Amygdala (tissue), 56 donors: Measurements from ENCODE around the gene OSTF1.

Experiments
- DNase-seq, 56 donors: peaks; one replicate each; lab custom pipeline; 2025; lab: John Stamatoyannopoulos, UW

OSTF1 gene

GRCh38 chr9:75112789-75113188 is 24.5 kb downstream of the OSTF1 start:
- DNase-seq: no peak

GRCh38 chr9:75116306-75116705 is 28.0 kb downstream of the OSTF1 start:
- DNase-seq: no peak

- DNase-seq: no peak
Measured at GRCh38 chr9:75117564-75117963, 29.2 kb downstream of the OSTF1 start.

DNA sequence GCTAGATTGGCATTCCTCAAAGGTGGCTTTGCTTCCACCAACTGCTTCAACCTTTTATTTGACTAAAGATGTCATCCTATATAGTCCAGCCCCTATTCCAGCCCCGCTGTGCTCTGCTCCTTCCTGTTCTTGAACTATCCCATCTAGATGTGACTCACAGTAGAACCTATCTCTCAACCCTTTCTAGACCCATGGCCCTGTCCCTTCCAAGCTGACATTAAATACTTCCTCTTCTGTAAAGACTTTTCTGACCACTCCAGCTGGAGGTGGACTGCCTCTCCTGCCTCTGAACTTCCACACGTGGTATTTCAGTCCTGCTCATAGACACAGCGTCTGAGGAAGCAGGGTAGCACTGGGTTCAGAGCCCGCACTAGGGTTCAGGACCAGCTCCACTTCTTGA is 32.4 kb downstream of the OSTF1 start:
- DNase-seq: no peak

DNA sequence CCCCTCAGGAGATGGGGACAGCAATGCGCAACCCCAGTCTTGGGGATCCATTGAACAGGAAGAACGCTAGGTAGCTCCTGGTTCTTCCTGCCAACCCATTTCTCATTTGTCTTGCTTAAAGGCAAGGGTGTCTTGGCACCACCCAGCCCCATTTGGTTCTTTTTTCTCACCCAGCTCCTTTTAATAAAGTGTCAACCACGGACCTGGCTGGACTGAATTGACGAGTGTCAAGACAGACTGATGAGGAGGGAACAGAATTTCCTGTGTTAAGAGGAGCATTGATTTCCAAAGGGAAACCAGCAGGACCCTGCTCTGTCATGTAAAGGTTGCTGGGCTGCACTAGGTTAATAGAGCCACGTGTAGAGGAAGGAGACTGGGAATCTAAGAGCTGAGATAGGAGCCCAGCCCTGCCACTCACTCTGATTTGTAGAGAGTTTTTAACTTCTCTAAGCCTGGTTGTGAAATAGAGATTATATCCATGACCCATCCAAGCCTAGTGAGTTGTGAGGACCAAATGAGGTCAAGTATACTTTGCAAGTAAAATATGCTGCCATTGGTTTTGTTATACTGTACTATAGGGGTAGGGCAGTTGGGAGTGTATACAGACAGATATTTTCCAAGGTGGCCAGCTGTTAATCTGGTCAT is 33.7 kb downstream of the OSTF1 start:
- no peak for DNase-seq

DNA sequence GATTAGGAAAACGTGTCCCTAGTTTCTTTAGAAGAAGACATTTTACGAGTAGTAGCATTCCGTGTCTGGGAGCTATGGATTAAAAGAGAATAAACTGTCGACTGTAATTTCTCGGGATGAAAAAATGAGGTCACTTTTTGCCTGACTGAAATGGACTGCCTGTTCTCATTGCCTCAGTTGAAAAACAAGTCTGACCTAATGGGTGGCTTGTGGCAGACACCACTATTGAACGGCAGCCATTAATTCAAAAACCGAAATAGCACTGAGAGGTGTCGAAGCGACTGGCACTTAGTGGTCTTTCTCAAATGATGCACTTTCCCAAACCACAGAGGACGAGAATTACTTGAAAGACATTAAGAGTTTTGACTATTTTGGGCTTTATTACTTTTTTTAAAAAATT is 35.4 kb downstream of the OSTF1 start:
- DNase-seq: peak in 2 of 56 donors; percentile 10 to 27

- no peak for DNase-seq
Measured at GRCh38 chr9:75128535-75128934, 40.2 kb downstream of the OSTF1 start.

GRCh38 chr9:75130172-75130571 is 41.9 kb downstream of the OSTF1 start:
- no peak for DNase-seq

DNA sequence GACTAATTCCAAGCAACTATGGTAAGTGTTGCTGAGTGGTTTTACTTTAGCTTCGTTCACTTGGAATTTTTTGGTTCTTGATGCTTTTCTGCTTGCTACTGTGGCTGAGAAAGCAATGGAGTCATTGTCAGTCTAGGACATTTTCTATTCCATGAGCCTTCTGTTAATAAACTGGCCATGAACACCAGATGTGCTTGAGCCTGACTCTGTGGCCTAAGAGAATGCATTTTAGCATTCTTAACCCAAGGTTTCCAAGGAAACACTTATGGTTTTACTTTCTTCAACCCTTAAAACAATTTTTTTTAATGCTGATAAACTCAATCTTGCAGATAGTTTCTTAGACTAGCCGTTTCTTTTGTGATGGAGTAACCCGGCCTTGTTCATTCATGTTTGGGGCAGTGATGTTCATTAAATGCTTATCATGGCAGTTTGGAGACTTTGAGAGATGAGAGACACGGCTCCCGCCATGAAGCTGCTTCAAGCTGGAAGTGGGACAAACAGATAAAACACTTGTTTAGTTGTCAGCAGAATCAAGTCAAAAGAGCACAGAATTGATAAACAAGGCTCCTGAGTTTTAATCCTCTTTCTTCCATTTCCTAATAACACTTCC is 42.4 kb downstream of the OSTF1 start:
- no peak for DNase-seq

- no peak for DNase-seq
Measured at GRCh38 chr9:75131700-75132099, 43.4 kb downstream of the OSTF1 start.

GRCh38 chr9:75132244-75132643 is 43.9 kb downstream of the OSTF1 start:
- no peak for DNase-seq

DNA sequence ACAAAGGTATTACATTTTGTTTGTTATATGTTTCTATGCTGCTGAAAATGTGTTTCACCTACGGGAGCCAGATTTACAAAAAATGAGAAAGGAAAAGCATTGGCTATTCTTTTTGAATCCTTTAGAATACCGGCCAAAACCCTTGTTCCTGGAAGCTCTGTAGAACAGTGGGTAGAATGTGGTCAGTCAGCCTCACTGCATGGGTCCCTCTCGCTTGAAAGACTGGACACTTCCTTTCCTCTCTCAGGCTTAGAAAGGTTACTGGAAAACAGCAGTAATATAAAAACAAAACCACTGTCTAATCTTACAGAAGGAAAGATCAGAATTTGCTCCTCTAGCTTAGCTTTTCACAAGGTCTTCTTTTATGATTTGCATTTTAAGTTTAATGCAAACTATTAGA is 45.1 kb downstream of the OSTF1 start:
- DNase-seq: no peak

- no peak for DNase-seq
Measured at GRCh38 chr9:75134495-75134894, 46.2 kb downstream of the OSTF1 start.

- no peak for DNase-seq
Measured at GRCh38 chr9:75138260-75139040, 50.1 kb downstream of the OSTF1 start.

DNA sequence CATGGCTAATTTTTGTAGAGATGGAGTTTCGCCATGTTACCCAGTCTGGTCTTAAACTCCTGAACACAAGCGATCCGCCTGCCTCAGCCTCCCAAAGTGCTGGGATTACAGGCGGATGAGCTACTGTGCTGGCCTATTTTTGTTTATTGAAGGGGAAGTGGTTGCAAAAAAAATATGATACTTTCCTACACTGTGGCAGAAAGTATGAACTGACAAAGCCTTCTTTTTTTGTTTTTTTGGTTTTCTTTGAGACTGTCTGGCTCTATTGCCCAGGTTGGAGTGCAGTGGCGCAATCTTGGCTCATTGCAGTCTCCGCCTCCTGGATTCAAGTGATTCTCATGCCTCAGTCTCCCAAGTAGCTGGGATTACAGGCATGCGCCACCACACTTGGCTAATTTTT is 50.9 kb downstream of the OSTF1 start:
- DNase-seq: no peak

DNA sequence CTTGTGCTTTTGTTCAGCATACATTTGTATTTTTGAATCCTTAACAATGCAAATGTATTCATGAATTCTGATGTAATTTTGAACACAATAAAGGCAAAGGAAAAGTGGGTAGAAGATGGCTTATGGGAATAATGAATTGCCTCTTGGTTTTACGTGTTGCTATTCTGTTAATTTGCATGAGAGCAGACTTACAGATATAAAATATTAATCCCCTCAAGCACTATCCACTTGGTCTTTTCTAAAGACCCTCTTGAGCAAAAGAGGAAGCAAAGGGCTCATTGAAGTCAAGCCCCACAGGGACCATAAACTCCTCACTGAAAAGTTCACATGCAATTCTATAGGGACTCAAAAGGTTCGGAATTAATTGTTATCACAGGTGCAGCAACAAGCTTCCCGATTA is 51.9 kb downstream of the OSTF1 start:
- no peak for DNase-seq

GRCh38 chr9:75142202-75142601 is 53.9 kb downstream of the OSTF1 start:
- DNase-seq: no peak

DNA sequence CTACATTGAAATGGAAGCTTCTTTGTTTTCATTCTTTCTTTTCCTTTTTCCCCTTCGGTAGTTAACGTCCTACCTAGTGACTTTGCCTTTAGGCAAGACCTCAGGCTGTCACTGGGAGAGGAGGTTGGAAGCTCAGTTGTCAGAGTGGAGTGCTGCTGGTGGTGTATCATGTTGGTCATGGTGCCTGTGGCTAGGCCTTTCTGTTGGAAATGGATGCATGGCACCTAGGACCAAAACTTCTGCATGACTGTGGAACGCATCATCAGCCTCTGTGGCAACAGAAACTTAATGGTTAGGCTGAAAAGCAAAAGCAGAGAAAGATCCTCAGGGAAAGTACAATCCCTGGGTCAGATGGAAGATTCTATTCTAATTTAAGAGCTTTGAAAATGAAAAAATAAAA is 57.9 kb downstream of the OSTF1 start:
- DNase-seq: no peak

DNA sequence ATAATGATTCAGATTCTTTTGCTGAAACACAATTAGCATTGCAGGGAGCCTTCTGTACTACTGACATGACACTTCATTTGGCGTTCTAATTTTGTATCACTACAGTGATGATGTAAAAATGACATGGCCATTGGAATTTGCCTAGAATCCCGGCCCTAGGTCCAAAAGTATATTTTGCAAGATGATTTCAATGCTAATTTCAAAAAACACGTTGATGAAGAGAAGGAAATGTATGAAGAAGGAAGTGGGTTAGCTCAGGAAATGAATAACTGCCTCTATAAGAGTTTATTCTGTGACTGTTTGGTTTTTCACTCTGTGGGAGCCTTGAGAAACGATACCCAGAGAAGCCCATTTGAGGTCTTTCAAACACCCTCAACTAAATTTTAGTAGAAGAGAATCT is 59.3 kb downstream of the OSTF1 start:
- no peak for DNase-seq

DNA sequence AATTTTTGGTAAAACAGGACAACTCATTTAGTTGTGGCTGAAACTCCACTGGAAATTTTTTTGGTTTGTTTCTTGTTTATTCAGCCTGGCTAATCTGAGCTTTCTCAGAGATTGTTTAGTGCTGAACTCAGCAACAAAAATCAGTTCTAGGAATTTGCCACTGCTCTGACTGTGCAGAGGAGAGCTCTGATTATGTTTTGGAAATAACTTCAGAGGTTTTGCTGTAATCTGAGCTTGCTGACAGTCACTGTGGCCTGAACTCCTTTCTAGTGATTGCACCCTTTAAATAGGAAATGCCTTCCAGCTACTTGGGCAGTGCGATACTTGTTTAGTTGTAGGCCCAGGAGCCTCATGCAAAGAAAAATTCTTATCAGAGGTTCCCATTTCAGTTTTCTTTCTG is 60.2 kb downstream of the OSTF1 start:
- DNase-seq: no peak

DNA sequence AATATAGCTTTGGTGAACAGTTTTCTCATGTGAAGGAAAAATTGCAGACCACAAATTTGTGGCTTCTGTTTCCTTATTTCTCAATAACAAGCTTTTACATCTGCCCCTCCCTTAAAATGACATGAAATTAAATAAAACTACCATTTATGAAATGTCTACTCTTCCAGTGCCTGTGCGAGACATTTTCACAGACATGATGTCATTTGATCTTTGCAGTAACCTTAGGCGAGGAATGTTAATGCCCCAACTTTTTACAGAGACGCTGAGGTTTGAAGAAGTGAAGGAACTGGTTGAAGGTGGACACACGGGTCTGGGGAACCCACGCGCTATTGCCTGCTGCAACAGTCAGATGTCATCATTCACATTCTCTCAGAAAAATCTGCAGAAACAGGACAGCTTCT is 61.5 kb downstream of the OSTF1 start:
- DNase-seq: no peak

DNA sequence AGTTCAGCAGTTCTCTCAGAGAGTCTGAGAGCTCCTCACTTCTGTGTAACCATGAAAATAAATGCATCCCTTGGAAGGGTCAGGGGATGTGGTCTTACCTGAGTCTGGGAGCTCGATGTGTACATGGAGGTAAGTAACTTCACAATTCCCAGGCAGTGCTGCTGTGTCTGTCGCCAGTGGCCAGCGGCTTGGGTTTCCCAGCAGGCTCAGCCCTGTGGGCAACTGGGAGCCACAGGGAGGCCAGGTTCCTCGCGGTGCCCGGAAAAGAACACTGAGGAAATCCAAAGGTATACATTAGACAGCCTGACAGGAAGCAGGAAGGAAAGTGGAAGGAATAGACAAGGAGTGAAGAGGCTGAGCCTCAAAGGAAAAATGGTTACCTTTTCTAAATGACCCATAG is 62.2 kb downstream of the OSTF1 start:
- DNase-seq: no peak
